Endothelial cell of umbilical vein (primary cell): ENCODE results near the gene RGS1.

Experiments used
- EZH2 ChIP-seq: IDR thresholded peaks from 2 replicates; pipeline ENCODE4 v1.6.1; 2012; ENCODE audit warnings: borderline replicate concordance, low read depth, mild to moderate bottlenecking, moderate library complexity, low read length, inconsistent platforms; ENCODE audit not compliant: severe bottlenecking
- FOS ChIP-seq: IDR thresholded peaks from 2 replicates; pipeline ENCODE4 v1.6.1; 2011; ENCODE audit warnings: mild to moderate bottlenecking, low read length, moderate library complexity, borderline replicate concordance; ENCODE audit not compliant: insufficient read depth
- GATA2 ChIP-seq: IDR thresholded peaks from 2 replicates; pipeline ENCODE4 v1.7.0; 2011; ENCODE audit warnings: low read depth, mild to moderate bottlenecking, moderate library complexity, mixed read lengths, low read length; ENCODE audit not compliant: insufficient read length, insufficient read depth
- JUN ChIP-seq: IDR thresholded peaks from 2 replicates; pipeline ENCODE4 v1.6.1; 2011; ENCODE audit warnings: borderline replicate concordance, low read depth; ENCODE audit not compliant: insufficient read length, insufficient read depth
- MYC ChIP-seq: IDR thresholded peaks from one replicate; pipeline ENCODE4 v1.6.1; 2011; ENCODE audit warnings: mild to moderate bottlenecking, low read depth, low read length
- POLR2A ChIP-seq: IDR thresholded peaks from 2 replicates; pipeline ENCODE4 v1.6.1; 2012; ENCODE audit warnings: low read depth, mild to moderate bottlenecking, control low read depth, low read length
- POLR2AphosphoS5 ChIP-seq: IDR thresholded peaks from 2 replicates; pipeline ENCODE4 v1.6.1; 2012; ENCODE audit warnings: low read depth, mild to moderate bottlenecking, control low read depth, low read length, moderate library complexity; ENCODE audit not compliant: insufficient read depth
- TF ChIP-seq, protein P1 (sequence below), 2 donors: IDR thresholded peaks; 1 replicate in 1 of 2; 2 replicates in 1 of 2; pipeline ENCODE4 v1.5.1; 2011; ENCODE audit warnings: low read length in 2 of 2, mild to moderate bottlenecking in 2 of 2, moderate library complexity in 2 of 2, control low read depth in 1 of 2, inconsistent platforms in 1 of 2, low read depth in 1 of 2; ENCODE audit not compliant: insufficient read depth in 1 of 2; ENCODE audit errors: extremely low read depth in 1 of 2
- TF ChIP-seq, protein P2 (sequence below): IDR thresholded peaks from 2 replicates; pipeline ENCODE4 v1.6.1; 2011; ENCODE audit not compliant: insufficient read depth, insufficient read length

DNA sequence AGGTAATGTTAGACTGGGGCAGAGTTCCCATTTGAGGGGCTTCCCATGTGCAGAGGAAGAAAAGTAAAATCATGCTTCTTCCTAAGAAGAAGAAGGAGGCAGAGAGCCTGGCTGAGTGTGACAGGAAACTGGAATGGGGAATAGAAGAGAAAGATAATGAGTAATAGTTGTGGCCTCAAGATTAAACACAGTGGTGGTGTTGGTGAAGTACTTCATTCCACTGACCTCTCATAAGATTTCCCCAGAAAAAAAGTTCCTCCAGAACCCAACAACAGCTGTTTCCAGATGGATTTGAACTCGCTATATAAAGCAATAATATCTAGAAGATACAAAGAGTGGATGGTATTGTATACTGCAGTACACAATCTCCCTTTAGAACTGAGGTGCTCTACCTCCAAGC, 13.0 kb downstream of the RGS1 start:
- no peak for TF ChIP-seq GATA2
- TF ChIP-seq, protein P1, sequence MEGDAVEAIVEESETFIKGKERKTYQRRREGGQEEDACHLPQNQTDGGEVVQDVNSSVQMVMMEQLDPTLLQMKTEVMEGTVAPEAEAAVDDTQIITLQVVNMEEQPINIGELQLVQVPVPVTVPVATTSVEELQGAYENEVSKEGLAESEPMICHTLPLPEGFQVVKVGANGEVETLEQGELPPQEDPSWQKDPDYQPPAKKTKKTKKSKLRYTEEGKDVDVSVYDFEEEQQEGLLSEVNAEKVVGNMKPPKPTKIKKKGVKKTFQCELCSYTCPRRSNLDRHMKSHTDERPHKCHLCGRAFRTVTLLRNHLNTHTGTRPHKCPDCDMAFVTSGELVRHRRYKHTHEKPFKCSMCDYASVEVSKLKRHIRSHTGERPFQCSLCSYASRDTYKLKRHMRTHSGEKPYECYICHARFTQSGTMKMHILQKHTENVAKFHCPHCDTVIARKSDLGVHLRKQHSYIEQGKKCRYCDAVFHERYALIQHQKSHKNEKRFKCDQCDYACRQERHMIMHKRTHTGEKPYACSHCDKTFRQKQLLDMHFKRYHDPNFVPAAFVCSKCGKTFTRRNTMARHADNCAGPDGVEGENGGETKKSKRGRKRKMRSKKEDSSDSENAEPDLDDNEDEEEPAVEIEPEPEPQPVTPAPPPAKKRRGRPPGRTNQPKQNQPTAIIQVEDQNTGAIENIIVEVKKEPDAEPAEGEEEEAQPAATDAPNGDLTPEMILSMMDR (IDR thresholded peaks at IDR 0.05; ENCODE audit: extremely low read depth in 1 of 2, insufficient read depth in 1 of 2, low read depth in 1 of 2, low read length in 2 of 2) = no peak
- TF ChIP-seq EZH2 = no peak
- TF ChIP-seq POLR2A = no peak
- TF ChIP-seq, protein P2, sequence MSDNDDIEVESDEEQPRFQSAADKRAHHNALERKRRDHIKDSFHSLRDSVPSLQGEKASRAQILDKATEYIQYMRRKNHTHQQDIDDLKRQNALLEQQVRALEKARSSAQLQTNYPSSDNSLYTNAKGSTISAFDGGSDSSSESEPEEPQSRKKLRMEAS = no peak
- no peak for TF ChIP-seq POLR2AphosphoS5
- TF ChIP-seq MYC = no peak
- no peak for TF ChIP-seq FOS
- no peak for TF ChIP-seq JUN
